M059J (cell line): ENCODE data around the gene KCNAB3. TPM values are rescaled to one million over a fixed set of nuclear protein-coding genes. Genes with fewer than 3 reads are reported as not detected.

Experiments used
- DNase-seq: peaks from one replicate; pipeline ENCODE4 v3.0.0-alpha.2; 2012; ENCODE audit warnings: low read depth
- total RNA-seq: library from RNA; depleted of rRNA; stranded (reverse); fragments of >200 nt; shearing (Covaris generic); gene quantifications from 2 replicates; pipeline ENCODE4 v1.2.3, GENCODE V29; 2014

The KCNAB3 gene
- total RNA-seq, 1 experiment from 2014 or later = not detected

DNA sequence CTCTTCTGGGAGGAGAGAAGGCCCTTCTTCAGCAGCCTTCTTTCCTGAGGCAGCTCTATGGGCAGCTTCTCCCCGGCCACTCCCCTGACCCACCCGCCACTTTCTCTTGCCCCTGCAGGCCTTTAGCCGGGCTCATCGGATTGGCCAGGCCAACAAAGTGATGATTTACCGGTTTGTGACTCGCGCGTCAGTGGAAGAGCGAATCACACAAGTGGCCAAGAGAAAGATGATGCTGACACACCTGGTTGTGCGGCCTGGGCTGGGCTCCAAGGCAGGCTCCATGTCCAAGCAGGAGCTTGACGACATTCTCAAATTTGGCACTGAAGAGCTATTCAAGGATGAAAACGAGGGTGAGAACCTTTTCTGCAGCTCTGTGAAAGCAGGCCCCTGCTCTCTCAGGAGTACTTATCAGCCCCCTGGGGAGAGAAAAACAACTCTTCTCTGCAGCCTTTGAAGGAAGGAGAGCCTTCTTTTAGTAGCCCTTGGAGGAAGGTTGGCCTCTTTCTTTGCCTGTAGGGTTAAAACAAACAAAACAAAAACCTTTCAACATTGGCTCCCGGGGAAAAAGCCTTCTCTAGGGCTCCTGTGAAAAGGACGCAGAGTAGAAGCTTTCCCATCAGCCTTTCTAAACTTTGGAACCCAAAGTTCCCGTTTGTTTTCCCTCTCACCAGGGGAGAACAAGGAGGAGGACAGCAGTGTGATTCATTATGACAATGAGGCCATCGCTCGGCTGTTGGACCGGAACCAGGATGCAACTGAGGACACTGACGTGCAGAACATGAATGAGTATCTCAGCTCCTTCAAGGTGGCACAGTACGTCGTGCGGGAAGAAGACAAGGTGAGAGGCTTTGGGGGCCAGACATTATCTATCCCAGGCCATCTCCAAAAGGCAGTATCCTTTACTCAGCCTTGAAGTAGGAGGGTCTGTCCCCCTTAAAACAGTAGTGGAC, 26.2 kb downstream of the KCNAB3 start:
- DNase-seq = no peak

DNA sequence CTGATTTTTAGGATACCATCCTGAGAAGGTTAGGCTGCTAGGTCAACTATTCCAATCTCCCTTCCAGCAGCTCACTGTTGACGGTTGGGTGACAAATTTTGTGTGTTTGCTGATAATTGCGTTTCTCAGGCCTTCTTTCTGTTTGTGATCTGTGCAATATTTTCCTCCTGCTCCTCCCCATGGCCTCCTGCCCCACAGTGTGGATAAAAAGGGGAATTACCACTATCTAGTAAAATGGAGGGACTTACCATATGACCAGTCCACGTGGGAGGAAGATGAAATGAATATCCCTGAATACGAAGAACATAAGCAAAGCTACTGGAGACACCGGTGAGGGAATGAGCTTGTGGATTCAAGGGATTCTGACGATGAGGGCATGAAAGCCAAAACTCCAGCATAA, 31.9 kb downstream of the KCNAB3 start:
- DNase-seq = peak; percentile 42

DNA sequence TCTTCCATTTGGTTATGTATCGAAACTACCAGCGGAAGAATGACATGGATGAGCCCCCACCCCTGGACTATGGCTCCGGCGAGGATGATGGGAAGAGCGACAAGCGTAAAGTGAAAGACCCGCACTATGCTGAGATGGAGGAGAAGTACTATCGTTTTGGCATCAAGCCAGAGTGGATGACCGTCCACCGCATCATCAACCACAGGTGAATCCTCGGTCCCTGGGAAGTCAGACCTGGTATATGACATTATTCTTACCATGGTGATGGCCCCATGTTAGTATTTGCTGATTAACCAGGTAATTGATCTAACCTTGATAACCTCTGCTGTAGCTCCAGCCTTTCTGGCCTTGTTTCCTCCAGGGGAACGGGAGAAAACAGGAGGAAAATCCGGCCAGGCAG, 32.6 kb downstream of the KCNAB3 start:
- DNase-seq = peak; percentile 28

DNA sequence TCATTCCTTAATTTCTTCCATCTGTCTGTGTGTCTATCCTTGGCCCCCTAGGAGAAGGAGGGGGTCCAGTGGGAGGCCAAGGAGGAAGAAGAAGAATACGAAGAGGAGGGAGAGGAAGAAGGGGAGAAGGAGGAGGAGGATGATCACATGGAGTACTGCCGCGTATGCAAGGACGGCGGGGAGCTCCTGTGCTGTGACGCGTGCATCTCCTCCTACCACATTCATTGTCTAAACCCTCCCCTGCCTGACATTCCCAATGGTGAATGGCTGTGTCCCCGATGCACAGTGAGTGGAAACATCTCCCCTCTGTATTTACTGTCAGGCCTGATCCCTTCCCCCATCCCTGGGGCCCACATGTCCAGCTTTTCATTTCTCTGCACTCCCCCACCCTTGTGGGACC, 34.8 kb downstream of the KCNAB3 start:
- no peak for DNase-seq

- DNase-seq = no peak
These were observed 35.4 kb downstream of the KCNAB3 start for GRCh38 chr17:7894226-7894625.

DNA sequence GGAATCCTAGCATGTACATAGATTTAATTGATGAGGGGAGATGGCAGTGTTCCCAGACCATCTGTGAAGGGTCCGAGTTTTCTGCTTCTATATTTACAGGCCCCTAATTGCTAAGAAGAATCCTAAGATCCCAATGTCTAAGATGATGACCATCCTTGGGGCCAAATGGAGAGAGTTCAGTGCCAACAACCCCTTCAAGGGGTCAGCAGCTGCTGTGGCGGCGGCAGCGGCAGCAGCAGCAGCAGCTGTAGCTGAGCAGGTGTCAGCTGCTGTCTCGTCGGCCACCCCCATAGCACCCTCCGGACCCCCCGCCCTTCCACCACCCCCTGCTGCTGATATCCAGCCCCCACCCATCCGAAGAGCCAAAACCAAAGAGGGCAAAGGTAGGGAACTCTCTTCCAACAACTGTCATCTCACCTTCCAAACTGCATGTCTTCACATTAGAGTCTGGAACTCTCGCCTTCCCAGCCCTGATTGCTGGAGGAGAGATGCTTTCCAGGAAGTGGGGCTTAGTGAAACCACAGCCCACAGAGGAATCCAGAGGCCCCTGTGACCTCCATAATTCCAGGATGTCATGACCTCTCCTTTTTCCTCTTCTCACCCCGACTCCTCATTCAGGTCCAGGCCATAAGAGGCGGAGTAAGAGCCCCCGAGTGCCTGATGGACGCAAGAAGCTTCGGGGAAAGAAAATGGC, 36.3 kb downstream of the KCNAB3 start:
- no peak for DNase-seq

GRCh38 chr17:7889166-7889955, 40.3 kb downstream of the KCNAB3 start:
- peak; percentile 96 for DNase-seq

- DNase-seq = no peak
These were observed 41.3 kb downstream of the KCNAB3 start, which contains the start of gene CHD3 for GRCh38 chr17:7888184-7888920. Gene CHD3, plus strand, starts transcription at chr17:7888789. Its CDS starts 212 bp downstream, at chr17:7889001.

DNA sequence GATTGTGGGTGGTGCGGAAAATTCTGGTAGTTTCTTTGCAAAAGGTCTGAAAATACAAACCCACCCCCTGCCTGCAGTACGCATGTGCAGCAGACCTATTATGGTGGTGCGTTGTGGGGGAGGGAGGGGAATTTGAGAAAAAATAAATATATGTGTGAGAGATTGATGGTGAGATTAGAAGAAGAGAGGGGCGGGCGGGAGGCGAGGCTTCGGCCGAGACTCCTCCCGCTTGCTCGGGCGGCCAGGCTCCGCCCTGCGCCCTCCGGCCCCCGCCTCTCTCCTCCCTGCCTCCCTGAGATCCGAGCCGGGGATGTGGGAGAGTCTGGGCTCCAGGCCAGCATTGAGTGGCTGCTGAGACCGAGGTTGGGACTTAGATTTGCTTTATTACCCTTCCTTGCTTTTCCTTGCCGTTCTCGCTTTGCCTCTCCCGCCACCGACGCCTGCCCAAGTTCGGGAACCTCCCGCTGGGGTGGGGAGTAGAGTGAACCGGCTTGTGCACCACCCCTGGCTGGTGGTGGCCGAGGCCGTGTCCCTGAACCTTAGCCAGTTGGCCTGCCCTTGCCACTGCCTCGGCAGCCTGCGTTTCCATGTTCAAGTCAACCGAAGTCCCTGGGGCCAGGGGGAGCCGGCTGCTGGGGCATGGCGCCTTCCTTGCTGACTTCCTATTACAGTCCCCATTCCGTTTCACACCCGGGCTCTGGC, 42.0 kb downstream of the KCNAB3 start:
- peak; percentile 95 for DNase-seq

DNA sequence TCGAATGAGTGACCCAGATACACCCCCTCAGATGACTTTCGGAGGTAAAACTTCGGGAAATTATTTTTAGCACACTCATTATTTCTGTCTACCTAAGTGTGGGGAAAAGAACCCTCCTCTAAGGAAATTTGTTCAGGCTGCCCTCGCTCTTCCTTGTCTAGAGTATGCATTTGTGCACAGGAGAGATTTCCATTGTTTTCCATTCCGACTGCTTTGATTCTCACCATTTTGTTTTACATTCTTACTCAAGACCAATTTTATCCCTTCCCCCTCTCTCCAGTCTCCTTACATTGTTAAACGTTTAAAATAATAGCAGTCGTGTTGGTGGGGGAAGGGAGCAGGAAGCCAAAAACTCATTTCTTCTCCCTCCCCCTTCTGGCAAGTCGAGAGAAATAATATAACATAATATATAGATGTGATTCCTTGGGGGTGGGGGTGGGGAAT, 42.6 kb downstream of the KCNAB3 start:
- no peak for DNase-seq

DNA sequence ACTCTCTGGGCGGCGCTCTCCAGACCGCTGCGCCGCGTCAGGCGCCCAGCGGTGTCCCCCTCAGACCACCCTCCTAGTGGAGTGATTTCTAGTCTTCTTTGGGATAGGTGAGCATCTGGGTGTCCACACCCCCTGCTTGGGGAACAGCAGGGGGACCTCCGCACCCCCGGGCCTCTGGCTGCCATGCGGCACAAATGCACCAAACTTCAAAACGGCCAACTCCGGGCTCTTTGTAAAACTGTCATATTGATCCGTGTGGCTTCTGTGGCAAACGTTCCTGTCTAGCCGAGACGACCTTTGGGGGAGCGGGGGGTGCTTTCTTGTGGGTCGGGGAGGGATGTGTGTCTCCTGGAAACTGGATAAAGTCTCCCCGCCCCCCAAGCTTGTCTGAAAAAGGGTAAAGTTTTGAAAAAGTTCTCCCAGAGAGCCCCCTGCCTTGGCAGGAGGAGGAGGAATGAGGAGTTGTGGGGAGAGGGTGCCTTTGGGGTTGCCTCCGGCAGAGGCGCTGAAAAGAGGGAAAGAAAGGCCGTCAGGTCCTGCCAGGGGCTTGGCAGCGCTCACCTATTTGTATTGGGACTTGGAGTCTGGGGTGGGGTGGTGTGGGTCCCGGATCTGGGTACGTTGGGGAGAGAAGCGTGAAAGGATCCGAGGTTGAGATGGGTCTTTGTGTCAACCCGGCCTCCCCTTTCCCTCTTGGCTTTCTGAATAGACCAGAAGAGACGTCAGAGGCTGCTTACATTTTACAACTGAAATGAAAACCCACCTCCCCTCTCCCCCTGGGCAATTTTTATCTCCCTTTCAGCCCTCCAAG, 43.2 kb downstream of the KCNAB3 start:
- DNase-seq = peak; percentile 44

DNA sequence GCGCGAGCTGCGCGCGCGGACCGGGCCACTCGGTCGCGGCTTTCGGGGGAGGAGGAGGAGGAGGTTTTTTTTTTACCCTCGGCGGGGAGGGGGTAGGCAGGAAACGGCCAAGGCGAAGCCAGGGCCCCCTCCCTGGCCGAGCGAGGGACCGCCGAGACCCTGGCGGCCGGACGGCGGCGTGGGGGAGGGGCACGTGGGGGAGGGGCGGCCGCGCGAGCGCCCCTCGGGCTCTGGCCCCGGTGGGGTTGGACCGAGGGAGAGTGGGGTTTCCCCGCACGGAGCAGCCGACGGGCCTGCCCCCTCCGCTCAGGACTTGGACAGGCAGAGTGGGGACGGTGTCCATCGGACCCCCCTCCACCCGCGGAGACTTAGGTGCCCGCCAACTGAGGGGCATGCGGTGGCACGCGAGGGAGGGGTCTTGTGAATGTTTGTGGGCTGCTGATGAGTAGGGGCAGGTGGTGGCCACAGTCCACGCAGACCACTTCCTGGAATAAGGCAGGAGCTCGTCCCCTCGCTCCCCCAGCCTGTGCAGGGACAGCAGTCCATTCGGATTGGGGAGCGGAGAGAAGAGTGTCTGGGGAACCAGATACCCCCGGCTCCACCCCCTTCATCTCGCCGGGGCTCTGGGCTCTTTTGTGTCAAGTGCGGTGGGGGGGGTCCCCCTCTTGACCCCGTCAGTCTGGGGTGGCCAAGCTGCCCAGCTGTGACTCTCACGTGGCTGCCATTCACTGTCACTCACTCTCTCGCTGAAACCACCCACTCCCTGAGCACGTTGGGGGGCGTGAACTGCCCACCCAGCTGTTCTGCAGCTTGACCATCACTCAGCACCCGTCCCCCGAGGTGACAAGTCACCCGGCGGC, 44.1 kb downstream of the KCNAB3 start:
- DNase-seq = peak; percentile 82

GRCh38 chr17:7884581-7885366, 44.9 kb downstream of the KCNAB3 start:
- no peak for DNase-seq

DNA sequence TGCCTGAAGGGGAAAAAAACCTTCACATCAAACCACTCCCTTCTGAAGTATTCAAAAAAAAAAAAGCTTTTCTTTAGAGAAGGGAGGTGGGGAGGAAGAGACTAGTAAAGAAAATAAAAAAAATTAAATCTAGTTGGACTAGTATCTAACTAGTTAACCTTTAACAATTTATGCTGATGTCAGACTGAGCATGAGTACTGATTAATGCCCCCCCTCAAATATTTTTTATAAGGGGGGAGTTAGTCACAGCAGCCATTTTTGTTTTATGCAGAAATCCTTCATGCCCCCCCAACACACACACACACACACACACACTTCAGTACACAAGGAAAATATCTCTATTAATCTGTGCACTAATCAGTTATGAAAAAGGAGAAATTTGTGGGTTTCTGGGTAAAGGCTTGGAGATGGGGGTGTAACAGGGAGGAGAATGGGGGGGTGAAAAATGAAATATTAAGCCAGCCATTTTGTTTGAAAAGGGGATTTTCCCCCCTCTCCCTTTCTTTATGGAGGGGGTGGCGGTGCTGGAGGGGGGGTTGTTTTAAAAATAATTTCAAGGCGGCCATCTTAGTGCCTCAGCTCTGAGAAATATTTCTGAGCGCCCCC, 45.8 kb downstream of the KCNAB3 start:
- no peak for DNase-seq

DNA sequence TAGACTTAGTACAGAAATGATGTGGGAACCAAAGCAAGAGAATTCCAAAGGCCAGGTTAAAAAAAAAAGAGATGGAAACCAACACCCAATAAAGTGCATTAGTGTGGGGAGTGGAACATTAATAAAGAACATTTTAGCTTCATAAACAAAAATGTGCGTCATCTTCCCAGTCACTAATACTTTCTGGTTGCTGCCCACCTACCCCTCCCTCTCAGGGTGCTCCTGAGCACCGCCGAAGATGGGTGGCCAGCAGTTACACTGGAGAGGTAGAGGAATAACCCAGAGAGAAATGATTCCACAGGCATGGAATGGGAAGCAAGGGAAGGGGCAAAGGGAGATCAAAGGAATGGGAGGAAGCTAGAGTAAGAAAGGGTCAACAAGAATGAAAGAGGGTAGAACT, 47.0 kb downstream of the KCNAB3 start:
- DNase-seq = no peak

DNA sequence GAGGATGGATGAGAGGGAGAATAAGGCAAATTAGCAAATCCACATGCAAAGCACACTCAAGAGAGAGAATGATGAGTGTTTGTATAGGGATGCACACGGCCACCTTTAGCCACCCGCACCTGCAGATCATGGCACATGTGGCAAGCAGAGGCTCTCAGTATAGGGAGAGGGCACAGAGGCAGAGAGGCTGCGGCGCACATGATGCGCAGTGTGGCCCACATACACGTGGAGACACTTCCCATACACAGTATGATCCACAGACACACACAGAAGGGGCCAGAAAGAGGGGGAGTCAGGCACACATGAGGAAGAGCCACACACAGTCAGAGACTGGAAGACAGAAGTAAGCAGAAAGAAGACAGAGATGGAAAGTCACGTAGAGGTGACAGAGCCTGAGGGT, 47.6 kb downstream of the KCNAB3 start:
- no peak for DNase-seq

- no peak for DNase-seq
These were observed 48.2 kb downstream of the KCNAB3 start for GRCh38 chr17:7881276-7882054.
